GM12878 (cell line): Measurements from ENCODE around the gene BTBD1. TPM values are rescaled to one million over a fixed set of nuclear protein-coding genes. Genes with fewer than 3 reads are reported as not detected.

Source experiments
- ATAC-seq: fragments of 200-7000 bp; cut with Tn5 transposase; 3 replicates; pipeline ENCODE4 v1.9.1; 2020; ENCODE audit warnings: mild to moderate bottlenecking, moderate library complexity
- BruUV-seq: library from RNA; stranded (reverse); fragments of 400-500 nt; replicated peaks from 2 replicates; lab custom pipeline; 2021; lab: Mats Ljungman, UMichigan
- CTCF ChIA-PET: fragments of 300-600 bp; sonication (Branson Sonifier 250); formaldehyde crosslinking; extraction: SDS; loops from one replicate; lab custom pipeline; 2021; ENCODE audit warnings: inconsistent platforms; lab: Yijun Ruan, JAX
- POLR2A ChIA-PET: fragments of 350-600 bp; formaldehyde crosslinking; extraction: SDS; loops from one replicate; lab custom pipeline; 2021; ENCODE audit warnings: inconsistent platforms; lab: Charles Lee
- RAD21 ChIA-PET: fragments of 300-600 bp; sonication (Branson Sonifier 250); formaldehyde crosslinking; loops from one replicate; lab custom pipeline; 2023; ENCODE audit warnings: antibody characterized with exemption; ENCODE audit not compliant: unreplicated experiment; lab: Charles Lee
- SMC1A ChIA-PET: fragments of 300-600 bp; sonication (Branson Sonifier 250); formaldehyde crosslinking; loops from one replicate; lab custom pipeline; 2023; ENCODE audit not compliant: unreplicated experiment, uncharacterized antibody; lab: Charles Lee
- DNase-seq: peaks from one replicate; pipeline ENCODE4 v3.0.0-alpha.2; 2011; ENCODE audit warnings: low read depth, low spot score
- FAIRE-seq: peaks from 3 replicates; lab custom pipeline; 2011; peaks lifted over from hg19 to GRCh38; lab: Jason Lieb, UNC
- H2AFZ ChIP-seq: 2 replicates; pipeline ENCODE4 v1.6.0; 2011; ENCODE audit warnings: low read depth, low read length, control low read depth; ENCODE audit not compliant: control insufficient read depth
- H3K27ac ChIP-seq: 2 replicates; pipeline ENCODE4 v1.5.1; 2011; ENCODE audit warnings: control low read depth; ENCODE audit not compliant: control insufficient read depth, insufficient read depth
- H3K27me3 ChIP-seq, 2 experiments: replicated peaks in 1 of 2; 2 replicates each; pipeline versions ENCODE4 v1.6.0 to v1.6.1; 2011; ENCODE audit warnings: low read length in 1 of 2; ENCODE audit not compliant: control insufficient read depth in 2 of 2, insufficient read depth in 2 of 2
- H3K36me3 ChIP-seq, 2 experiments: 2 replicates each; pipeline ENCODE4 v1.5.1; 2011; ENCODE audit warnings: low read length in 1 of 2; ENCODE audit not compliant: control insufficient read depth in 2 of 2, insufficient read depth in 2 of 2
- H3K4me1 ChIP-seq: 2 replicates; pipeline ENCODE4 v1.6.1; 2011; ENCODE audit warnings: mild to moderate bottlenecking, low read length, moderate library complexity, mixed read lengths; ENCODE audit not compliant: control insufficient read depth, insufficient read depth
- H3K4me2 ChIP-seq: 2 replicates; pipeline ENCODE4 v1.6.0; 2011; ENCODE audit warnings: control low read depth; ENCODE audit not compliant: control insufficient read depth, insufficient read depth
- H3K4me3 ChIP-seq: fragments of 200-600 bp; sonication (generic); 2 replicates; pipeline ENCODE4 v1.5.1; 2016
- H3K79me2 ChIP-seq: 2 replicates; pipeline ENCODE4 v1.6.0; 2011; ENCODE audit warnings: low read length; ENCODE audit not compliant: control insufficient read depth, insufficient read depth
- H3K9ac ChIP-seq: 2 replicates; pipeline ENCODE4 v1.8.0; 2011; ENCODE audit warnings: low read length, control low read depth, mixed read lengths; ENCODE audit not compliant: control insufficient read depth, insufficient read depth
- H3K9me3 ChIP-seq: replicated peaks from 3 replicates; pipeline ENCODE4 v1.5.1; 2011; ENCODE audit warnings: mild to moderate bottlenecking, low read length; ENCODE audit not compliant: control insufficient read depth, insufficient read depth
- H4K20me1 ChIP-seq: 2 replicates; pipeline ENCODE4 v1.6.0; 2011; ENCODE audit not compliant: control insufficient read depth, insufficient read depth
- BMI1 ChIP-seq: fragments of 450-650 bp; IDR thresholded peaks from 2 replicates; pipeline ENCODE4 v1.6.1; 2016; ENCODE audit warnings: mild to moderate bottlenecking, moderate library complexity, borderline replicate concordance
- CREB1 ChIP-seq: IDR thresholded peaks from 2 replicates; pipeline ENCODE4 v1.6.1; 2012; ENCODE audit warnings: low read depth, mild to moderate bottlenecking, inconsistent platforms
- CREM ChIP-seq: IDR thresholded peaks from 2 replicates; pipeline ENCODE4 v1.6.1; 2014; ENCODE audit warnings: antibody characterized with exemption, low read depth
- CUX1 ChIP-seq: IDR thresholded peaks from 2 replicates; pipeline ENCODE4 v1.6.1; 2012; ENCODE audit warnings: improper control_type of control experiment, low read depth, low read length; ENCODE audit not compliant: insufficient replicate concordance
- EED ChIP-seq: sonication (generic); IDR thresholded peaks from 2 replicates; pipeline ENCODE4 v1.6.1; 2016; ENCODE audit warnings: antibody characterized with exemption, low read depth
- MLLT1 ChIP-seq: fragments of 450-650 bp; IDR thresholded peaks from 2 replicates; pipeline ENCODE4 v1.6.1; 2016; ENCODE audit warnings: mild to moderate bottlenecking
- NR2F1 ChIP-seq: fragments of 450-650 bp; conservative IDR thresholded peaks from 2 replicates; pipeline ENCODE4 v1.6.1; 2017; ENCODE audit warnings: mild to moderate bottlenecking
- POLR2A ChIP-seq: IDR thresholded peaks from 2 replicates; pipeline ENCODE4 v1.6.1; 2011; ENCODE audit warnings: low read depth, mild to moderate bottlenecking, low read length
- POLR2AphosphoS2 ChIP-seq: IDR thresholded peaks from 2 replicates; pipeline ENCODE4 v1.6.1; 2011; ENCODE audit warnings: low read depth, mild to moderate bottlenecking, low read length, improper control_type of control experiment, moderate library complexity
- RB1 ChIP-seq: fragments of 450-650 bp; formaldehyde crosslinking; IDR thresholded peaks from 2 replicates; pipeline ENCODE4 v1.6.1; 2017; ENCODE audit warnings: mild to moderate bottlenecking, borderline replicate concordance
- REST ChIP-seq: IDR thresholded peaks from 2 replicates; pipeline ENCODE4 v1.6.1; 2012; ENCODE audit warnings: mild to moderate bottlenecking, low read depth, low read length
- SRF ChIP-seq, 2 experiments: IDR thresholded peaks; 2 replicates each; pipeline ENCODE4 v1.6.1; 2011; ENCODE audit warnings: low read depth in 2 of 2, low read length in 2 of 2, mild to moderate bottlenecking in 1 of 2, moderate library complexity in 1 of 2
- ZBED1 ChIP-seq: IDR thresholded peaks from 2 replicates; pipeline ENCODE4 v1.6.1; 2016; ENCODE audit warnings: borderline replicate concordance
- ZNF622 ChIP-seq: fragments of 450-650 bp; IDR thresholded peaks from 2 replicates; pipeline ENCODE4 v1.6.1; 2017; ENCODE audit warnings: mild to moderate bottlenecking, inconsistent platforms
- ZZZ3 ChIP-seq: IDR thresholded peaks from 2 replicates; pipeline ENCODE4 v1.6.1; 2011; ENCODE audit warnings: low read depth; ENCODE audit not compliant: control insufficient read depth, insufficient read length
- WGBS: methylation state at CpG from one replicate; pipeline ENCODE4 v1.1.6; 2016; ENCODE audit warnings: low lambda C conversion rate; ENCODE audit not compliant: insufficient replicate concordance, insufficient coverage; ENCODE audit errors: missing lambda C conversion rate; 5-methylcytosine and 5-hydroxymethylcytosine counted together
- in situ Hi-C: fragments of 300-500 bp; cut with MboI; formaldehyde crosslinking; loops from 9 replicates; pipeline ENCODE4 v1.14.3; 2018; ENCODE audit warnings: mixed read lengths
- intact Hi-C: fragments of 100-400 bp; cut with micrococcal nuclease; formaldehyde crosslinking; loops from one replicate; pipeline ENCODE4 v1.14.2; 2022; ENCODE audit not compliant: unreplicated experiment
- polyA plus RNA-seq, 11 experiments: library from polyadenylated mRNA; depleted of rRNA in 4 of 11; unstranded in 6 of 11; stranded (reverse) in 5 of 11; fragments of >200 nt; fragmentation: Nextera tagmentation in 4 of 11; fragmentation: Illumina TruSeq in 1 of 11; extraction: Ambion mirVana in 4 of 11; extraction: Trizol in 1 of 11; gene quantifications; 1 replicate in 1 of 11; 2 replicates in 10 of 11; pipeline versions ENCODE4 v1.2.1 to v1.2.3, GENCODE V29; 2011 to 2016; ENCODE audit warnings: inconsistent platforms in 2 of 11, missing spikeins in 2 of 11, low read depth in 1 of 11
- total RNA-seq, 4 experiments: library from RNA; depleted of rRNA in 3 of 4; stranded (reverse); fragments of >200 nt in 3 of 4; fragmentation: Illumina TruSeq in 1 of 4; extraction: Trizol in 1 of 4; gene quantifications; 2 replicates each; pipeline versions ENCODE4 v1.2.1 to v1.2.3, GENCODE V29; 2013 to 2021

Gene BTBD1
- total and polyA plus RNA-seq, 10 of the 15 experiments (the other 5 are each of a cell fraction or from before 2014, with no cell fraction given), result 17.5 to 90.4 (median 73.1) TPM

- Histone ChIP-seq H3K36me3 (no peaks in the 10 kb centered on the region), H3K27me3 (no peaks in the 10 kb centered on the region), H3K4me1 (no peaks in the 10 kb centered on the region), H4K20me1 (no peaks in the 10 kb centered on the region), H3K4me3 (no peak overlapping the region), H3K9me3 (no peaks in the 10 kb centered on the region), H3K9ac (no peak overlapping the region), H3K4me2 (no peak overlapping the region), H3K79me2 (no peaks in the 10 kb centered on the region), H3K27ac (no peak overlapping the region), H2AFZ (no peak overlapping the region)
- DNase-seq (no peak), ATAC-seq (no peak), FAIRE-seq (no peak)
- CTCF ChIA-PET, result no interaction called here
- intact Hi-C loops, result no loop called here
- in situ Hi-C loops, result no loop called here
- WGBS, result 64% methylated on average over 4 of the region's 5 CpGs
- TF ChIP-seq NR2F1 (no peak), ZNF622 (no peak), POLR2A (no peak), CREB1 (no peak), EED (no peak), ZBED1 (no peak), CREM (no peak), BMI1 (no peak), MLLT1 (no peak), CUX1 (no peak), REST (no peak), ZZZ3 (no peak), POLR2AphosphoS2 (no peak), RB1 (no peak), SRF (IDR thresholded peaks at IDR 0.05; ENCODE audit: low read depth in 2 of 2, low read length in 2 of 2) (no peak)
- POLR2A ChIA-PET, result no interaction called here
- no TSS peak for BruUV-seq
- SMC1A ChIA-PET, result no interaction called here
- RAD21 ChIA-PET, result no interaction called here
Observed at GRCh38 chr15:82978438-82978837, 88.6 kb downstream of the BTBD1 start.
